ENCODE data around the gene MON1B.
A peak's percentile ranks its signal among the peaks of the same experiment; 100 is the strongest.

Gene MON1B

DNA sequence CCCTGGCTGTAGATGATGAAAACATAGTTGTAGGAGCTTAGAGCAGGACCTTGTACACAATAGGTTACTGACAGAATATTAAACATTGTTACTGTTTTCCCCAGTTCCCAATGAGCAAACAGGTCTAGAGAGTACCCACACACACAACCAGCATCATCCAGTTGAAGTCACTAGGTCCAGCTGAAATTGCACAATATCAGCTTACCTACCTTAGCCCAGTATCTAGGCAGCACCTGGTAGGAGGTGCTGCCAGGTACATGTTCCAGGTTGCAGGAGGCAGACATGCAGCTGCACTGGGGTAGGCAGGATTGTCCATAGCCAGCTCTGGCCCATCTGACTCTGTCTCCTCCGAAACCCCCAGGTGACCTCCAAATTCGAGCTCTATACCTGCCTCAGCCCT, 6.8 kb downstream of the MON1B start:
- Histone ChIP-seq H3K9ac (ENCODE audit: low read length) (no peak overlapping the region), H3K4me1 (ENCODE audit: control insufficient read depth, insufficient read depth, low read length) (no peaks in the 10 kb centered on the region), H3K27me3 (ENCODE audit: control insufficient read depth, insufficient read depth, low read length) (no peaks in the 10 kb centered on the region), H3K36me3 (ENCODE audit: control insufficient read depth, insufficient read depth, low read length) (peaks cover 56% of the 10 kb centered on the region), H3K4me3 (ENCODE audit: low read depth, low read length) (no peak overlapping the region), H3K9me3 (ENCODE audit: control insufficient read depth, insufficient read depth, low read depth, low read length) (no peaks in the 10 kb centered on the region), H3K27ac (ENCODE audit: low read depth, low read length) (no peak overlapping the region)

DNA sequence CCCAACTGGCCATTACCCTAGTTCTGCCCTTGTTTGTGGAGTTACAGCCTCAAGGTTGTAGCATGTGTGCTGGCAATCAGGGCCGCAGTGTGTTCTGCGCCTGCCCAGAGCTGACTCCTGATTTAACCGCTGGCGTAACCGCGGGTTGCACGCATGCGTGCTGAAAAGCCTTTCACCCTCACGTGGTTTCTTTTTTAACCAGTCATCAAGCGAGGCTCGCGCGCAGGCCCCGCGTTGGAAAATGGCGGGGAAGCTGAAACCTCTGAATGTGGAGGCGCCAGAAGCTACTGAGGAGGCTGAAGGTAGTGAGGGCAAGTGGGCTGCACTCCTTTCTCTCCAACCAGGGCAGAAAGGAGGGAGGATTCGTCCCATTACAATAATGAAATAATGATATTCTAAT, 8.2 kb downstream of the MON1B start, which contains the start of gene SYCE1L:
TSS of gene SYCE1L (plus strand) at position 198 of the 400 bp plus-strand sequence. CDS start at position 242, 44 bp downstream.
- peaks cover 47% of the 10 kb centered on the region for H3K36me3 ChIP-seq (ENCODE audit: control insufficient read depth, insufficient read depth, low read length)
- H3K9ac ChIP-seq (ENCODE audit: low read length), result no peak within 1 kb of the TSS
- H3K9me3 ChIP-seq (ENCODE audit: control insufficient read depth, insufficient read depth, low read depth, low read length), result no peaks in the 10 kb centered on the region
- H3K4me1 ChIP-seq (ENCODE audit: control insufficient read depth, insufficient read depth, low read length), result no peaks in the 10 kb centered on the region
- no peak within 1 kb of the TSS for H3K27ac ChIP-seq (ENCODE audit: low read depth, low read length)
- H3K4me3 ChIP-seq (ENCODE audit: low read depth, low read length), result no peak within 1 kb of the TSS
- no peaks in the 10 kb centered on the region for H3K27me3 ChIP-seq (ENCODE audit: control insufficient read depth, insufficient read depth, low read length)

DNA sequence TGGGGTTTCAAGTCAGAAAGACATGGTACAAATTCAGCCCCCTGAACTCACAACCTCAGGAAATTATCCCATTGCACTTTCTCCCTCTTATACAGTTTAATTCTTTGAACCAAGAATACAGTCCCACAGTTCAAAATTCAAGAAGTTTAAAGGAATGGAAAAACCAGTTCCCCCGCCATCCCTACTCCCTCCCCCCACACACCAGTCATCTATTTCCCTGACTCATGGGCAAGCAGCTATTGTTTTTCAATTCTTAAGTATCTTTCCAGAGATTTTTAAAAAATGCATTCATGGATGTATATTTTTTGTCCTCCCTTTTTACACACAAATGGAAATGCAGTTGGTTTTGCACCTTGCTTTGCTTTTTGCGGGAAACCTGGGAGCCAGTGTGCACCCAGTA, 15.5 kb downstream of the MON1B start:
- Histone ChIP-seq H3K27ac (ENCODE audit: low read depth, low read length) (no peak overlapping the region), H3K4me3 (ENCODE audit: low read depth, low read length) (no peak overlapping the region), H3K4me1 (ENCODE audit: control insufficient read depth, insufficient read depth, low read length) (peaks cover 15% of the 10 kb centered on the region), H3K27me3 (ENCODE audit: control insufficient read depth, insufficient read depth, low read length) (no peaks in the 10 kb centered on the region; the same call in 1 of the 2 replicates), H3K9ac (ENCODE audit: low read length) (no peak overlapping the region), H3K9me3 (ENCODE audit: control insufficient read depth, insufficient read depth, low read depth, low read length) (no peaks in the 10 kb centered on the region), H3K36me3 (ENCODE audit: control insufficient read depth, insufficient read depth, low read length) (no peaks in the 10 kb centered on the region)

DNA sequence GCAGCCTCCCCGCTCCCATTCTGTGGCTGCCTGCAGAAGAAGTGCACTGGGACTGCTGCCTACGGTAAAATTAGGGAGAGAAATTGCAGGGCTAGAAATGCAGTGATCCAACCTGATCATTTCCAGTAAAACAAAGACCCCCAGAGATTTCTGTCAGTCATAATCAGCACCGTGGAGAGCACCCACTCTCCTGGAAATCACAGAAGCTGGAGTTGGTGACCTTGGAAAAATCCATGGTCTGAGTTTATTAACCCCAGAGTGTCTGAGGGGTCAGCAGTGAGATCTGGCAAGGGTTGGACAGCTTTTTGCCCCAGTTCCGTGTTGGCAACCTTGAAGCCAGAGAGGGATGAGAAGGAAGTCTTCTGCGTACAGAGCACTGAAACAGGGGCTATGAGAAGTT, 16.0 kb downstream of the MON1B start:
- H3K9ac ChIP-seq (ENCODE audit: low read length), result no peak overlapping the region
- peaks cover 18% of the 10 kb centered on the region for H3K4me1 ChIP-seq (ENCODE audit: control insufficient read depth, insufficient read depth, low read length)
- no peak overlapping the region for H3K27ac ChIP-seq (ENCODE audit: low read depth, low read length)
- H3K4me3 ChIP-seq (ENCODE audit: low read depth, low read length), result no peak overlapping the region
- H3K9me3 ChIP-seq (ENCODE audit: control insufficient read depth, insufficient read depth, low read depth, low read length), result no peaks in the 10 kb centered on the region
- no peaks in the 10 kb centered on the region; the same call in 1 of the 2 replicates for H3K27me3 ChIP-seq (ENCODE audit: control insufficient read depth, insufficient read depth, low read length)
- no peaks in the 10 kb centered on the region for H3K36me3 ChIP-seq (ENCODE audit: control insufficient read depth, insufficient read depth, low read length)

DNA sequence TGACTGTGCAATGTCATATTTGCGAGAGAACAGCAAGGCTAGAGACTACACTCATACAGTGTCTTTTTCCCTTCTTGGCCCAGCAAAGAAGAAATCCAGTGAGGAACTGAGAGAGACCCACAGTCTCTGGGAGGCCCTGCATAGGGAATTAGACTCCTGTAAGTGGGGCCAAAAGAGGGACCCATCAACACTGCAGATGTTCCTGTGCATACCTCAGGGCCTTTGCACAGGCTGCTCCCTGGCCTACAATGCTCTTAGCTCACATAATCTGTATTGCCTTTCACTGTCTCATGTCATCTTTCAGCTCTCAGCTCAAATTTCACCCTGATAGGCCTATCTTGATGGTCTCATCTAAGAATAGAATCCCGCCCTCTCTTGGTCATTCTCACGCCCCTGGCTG, 17.4 kb downstream of the MON1B start:
- H3K9me3 ChIP-seq (ENCODE audit: control insufficient read depth, insufficient read depth, low read depth, low read length), result no peaks in the 10 kb centered on the region
- no peaks in the 10 kb centered on the region for H3K36me3 ChIP-seq (ENCODE audit: control insufficient read depth, insufficient read depth, low read length)
- no peak overlapping the region for H3K27ac ChIP-seq (ENCODE audit: low read depth, low read length)
- H3K27me3 ChIP-seq (ENCODE audit: control insufficient read depth, insufficient read depth, low read length), result no peaks in the 10 kb centered on the region; the same call in 1 of the 2 replicates
- H3K9ac ChIP-seq (ENCODE audit: low read length), result no peak overlapping the region
- H3K4me1 ChIP-seq (ENCODE audit: control insufficient read depth, insufficient read depth, low read length), result peaks cover 22% of the 10 kb centered on the region
- no peak overlapping the region for H3K4me3 ChIP-seq (ENCODE audit: low read depth, low read length)

DNA sequence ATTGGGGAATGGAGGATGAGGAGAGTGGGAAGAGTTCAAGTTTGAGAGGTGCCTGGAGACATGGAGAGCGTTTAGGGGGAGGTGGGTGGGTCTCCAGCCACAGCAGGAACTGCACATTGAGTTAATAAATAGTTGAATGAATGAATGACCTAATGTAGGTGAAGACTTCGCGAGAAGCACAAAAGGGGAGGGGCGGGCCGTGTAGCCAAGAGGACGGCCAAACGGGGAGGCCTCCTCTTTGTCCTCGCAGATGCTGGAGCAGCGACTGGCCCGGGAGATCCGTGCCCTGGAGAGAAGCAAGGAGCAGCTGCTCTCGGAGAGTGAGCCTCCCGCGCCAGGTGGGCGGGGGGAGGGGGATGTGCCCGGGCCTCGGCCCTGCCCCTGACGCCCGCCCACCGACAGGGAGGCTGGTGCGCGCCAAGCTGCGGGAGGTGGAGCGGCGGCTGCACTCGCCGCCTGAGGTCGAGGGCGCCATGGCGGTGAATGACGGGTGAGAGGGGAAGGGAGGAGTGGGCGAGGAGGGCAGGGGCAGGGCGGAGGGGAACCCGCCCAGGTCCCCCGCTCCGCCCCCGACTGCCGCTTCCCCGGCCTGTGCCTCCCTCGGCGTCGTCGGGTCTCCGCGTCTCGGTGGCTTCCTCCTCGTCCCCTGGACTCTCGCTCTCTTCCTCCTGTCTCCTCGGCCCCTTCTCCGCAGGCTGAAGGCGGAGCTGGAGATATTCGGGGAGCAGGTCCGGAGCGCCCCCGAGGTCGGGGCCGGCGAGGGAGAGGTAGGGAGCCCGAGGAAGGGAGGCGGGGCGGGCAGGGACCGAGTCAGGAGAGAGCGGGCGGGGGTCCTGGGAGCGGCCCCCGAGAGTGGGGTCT, 21.1 kb downstream of the MON1B start:
- peaks cover 23% of the 10 kb centered on the region for H3K4me1 ChIP-seq (ENCODE audit: control insufficient read depth, insufficient read depth, low read length)
- H3K4me3 ChIP-seq (ENCODE audit: low read depth, low read length), result peak overlapping the region; percentile 74
- H3K27ac ChIP-seq (ENCODE audit: low read depth, low read length), result peak overlapping the region; percentile 83
- no peaks in the 10 kb centered on the region for H3K9me3 ChIP-seq (ENCODE audit: control insufficient read depth, insufficient read depth, low read depth, low read length)
- H3K9ac ChIP-seq (ENCODE audit: low read length), result peak overlapping the region; percentile 82
- H3K27me3 ChIP-seq (ENCODE audit: control insufficient read depth, insufficient read depth, low read length), result no peaks in the 10 kb centered on the region; the same call in 1 of the 2 replicates
- H3K36me3 ChIP-seq (ENCODE audit: control insufficient read depth, insufficient read depth, low read length), result no peaks in the 10 kb centered on the region

DNA sequence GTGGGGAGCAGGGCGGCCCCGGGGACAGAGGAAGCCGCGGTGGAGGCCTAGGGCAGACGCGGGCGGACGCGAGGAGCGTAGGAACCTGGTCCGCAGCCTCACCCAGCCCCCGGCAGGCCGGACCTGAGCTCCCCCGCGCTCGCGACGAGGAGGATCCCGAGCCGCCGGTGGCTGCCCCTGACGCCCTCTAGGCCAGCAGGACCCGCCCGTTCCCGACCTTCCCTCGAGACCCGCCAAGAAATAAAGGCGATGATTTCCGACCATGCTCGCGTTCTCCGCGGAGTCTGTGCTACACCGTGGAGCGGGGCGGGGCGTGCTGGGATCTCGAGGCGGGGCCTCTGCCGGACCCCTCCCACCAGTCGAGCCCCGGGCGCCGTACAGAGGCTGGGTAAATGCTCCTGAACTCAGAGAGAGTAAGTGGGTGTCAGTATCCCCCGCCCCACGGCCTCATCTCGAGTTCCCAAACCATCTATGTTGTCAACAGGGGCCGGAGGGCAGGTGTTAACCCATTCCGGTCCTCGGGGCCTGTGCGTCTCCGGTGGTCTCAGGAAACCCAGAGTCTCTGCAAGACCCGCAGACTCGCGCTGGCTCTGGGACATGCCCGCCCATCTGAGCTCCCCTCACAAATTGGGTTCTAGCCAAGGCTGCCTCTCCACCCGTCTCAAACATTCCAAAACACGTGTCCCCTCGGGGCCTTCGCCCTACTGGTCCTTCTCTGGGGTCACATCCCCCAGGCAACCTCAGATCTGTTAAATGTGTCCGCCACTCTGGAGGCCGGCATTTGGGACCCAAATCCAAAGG, 22.0 kb downstream of the MON1B start:
- H3K36me3 ChIP-seq (ENCODE audit: control insufficient read depth, insufficient read depth, low read length), result no peaks in the 10 kb centered on the region
- H3K27me3 ChIP-seq (ENCODE audit: control insufficient read depth, insufficient read depth, low read length), result no peaks in the 10 kb centered on the region; the same call in 1 of the 2 replicates
- H3K4me1 ChIP-seq (ENCODE audit: control insufficient read depth, insufficient read depth, low read length), result peaks cover 20% of the 10 kb centered on the region
- H3K4me3 ChIP-seq (ENCODE audit: low read depth, low read length), result peak overlapping the region; percentile 74
- H3K9ac ChIP-seq (ENCODE audit: low read length), result peak overlapping the region; percentile 82
- H3K27ac ChIP-seq (ENCODE audit: low read depth, low read length), result peak overlapping the region; percentile 83
- H3K9me3 ChIP-seq (ENCODE audit: control insufficient read depth, insufficient read depth, low read depth, low read length), result no peaks in the 10 kb centered on the region

DNA sequence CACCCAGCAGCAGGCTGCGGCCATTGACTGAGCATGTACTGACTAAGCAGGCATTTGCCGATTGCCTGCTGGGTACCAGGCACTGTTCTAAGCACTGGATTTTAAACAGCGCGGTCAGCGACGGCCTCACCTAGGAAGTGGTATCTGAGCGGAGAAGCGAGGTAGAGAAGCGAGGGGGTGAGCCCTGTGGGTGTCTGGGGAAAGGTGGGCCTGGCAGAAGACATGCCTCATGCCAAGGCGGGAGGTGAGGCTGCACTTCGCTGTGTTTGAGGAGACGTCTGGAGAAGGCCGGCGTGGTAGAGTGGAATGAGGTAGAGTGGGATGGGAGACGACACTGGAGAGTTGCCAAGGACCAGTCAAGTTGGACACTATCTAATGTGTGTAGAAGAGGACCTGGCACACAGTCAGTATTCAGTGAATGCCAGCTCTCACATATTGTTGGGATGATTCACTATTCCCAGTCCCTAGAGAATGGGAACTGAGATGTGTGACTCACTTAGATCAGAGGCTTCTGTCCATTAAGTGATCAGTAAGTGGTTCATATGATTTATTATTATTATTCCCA, 22.6 kb downstream of the MON1B start:
- H3K9me3 ChIP-seq (ENCODE audit: control insufficient read depth, insufficient read depth, low read depth, low read length), result no peaks in the 10 kb centered on the region
- peaks cover 20% of the 10 kb centered on the region for H3K4me1 ChIP-seq (ENCODE audit: control insufficient read depth, insufficient read depth, low read length)
- no peak overlapping the region for H3K27ac ChIP-seq (ENCODE audit: low read depth, low read length)
- H3K36me3 ChIP-seq (ENCODE audit: control insufficient read depth, insufficient read depth, low read length), result no peaks in the 10 kb centered on the region
- H3K27me3 ChIP-seq (ENCODE audit: control insufficient read depth, insufficient read depth, low read length), result no peaks in the 10 kb centered on the region; the same call in 1 of the 2 replicates
- peak overlapping the region; percentile 28 for H3K9ac ChIP-seq (ENCODE audit: low read length)
- H3K4me3 ChIP-seq (ENCODE audit: low read depth, low read length), result peak overlapping the region; percentile 74

DNA sequence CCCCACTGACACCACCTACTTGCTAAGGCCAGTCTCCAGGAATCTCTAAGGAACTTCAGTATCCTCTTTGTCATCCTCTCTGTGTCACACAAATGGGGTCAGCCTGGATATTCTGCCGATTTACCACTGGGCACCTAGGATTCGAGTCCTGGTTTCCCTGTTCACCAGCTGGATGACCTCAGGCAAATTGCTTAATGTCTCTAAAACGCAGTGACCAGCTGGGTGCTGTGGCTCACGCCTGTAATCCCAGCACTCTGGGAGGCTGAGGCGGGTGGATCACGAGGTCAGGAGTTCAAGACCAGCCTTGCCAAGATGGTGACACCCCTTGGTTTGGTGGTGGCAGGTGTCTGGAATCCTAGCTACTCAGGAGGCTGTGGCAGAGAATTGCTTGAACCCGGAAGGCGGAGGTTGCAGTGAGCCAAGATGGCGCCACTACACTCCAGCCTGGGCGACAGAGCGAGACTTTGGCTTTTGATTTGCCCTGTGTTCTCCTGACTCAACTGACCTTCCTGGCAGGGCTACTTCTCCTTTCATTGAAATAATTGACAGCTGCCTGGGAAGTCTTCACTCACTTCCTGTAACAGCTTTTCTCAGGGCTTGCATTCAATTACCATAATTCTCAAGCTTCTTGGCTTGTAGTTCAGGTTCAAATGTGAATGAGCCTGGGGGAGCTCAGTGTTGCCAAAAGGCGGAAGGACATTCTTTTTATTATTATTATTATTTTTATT, 23.6 kb downstream of the MON1B start:
- Histone ChIP-seq H3K9me3 (ENCODE audit: control insufficient read depth, insufficient read depth, low read depth, low read length) (no peaks in the 10 kb centered on the region), H3K36me3 (ENCODE audit: control insufficient read depth, insufficient read depth, low read length) (no peaks in the 10 kb centered on the region), H3K4me3 (ENCODE audit: low read depth, low read length) (no peak overlapping the region), H3K27ac (ENCODE audit: low read depth, low read length) (no peak overlapping the region), H3K27me3 (ENCODE audit: control insufficient read depth, insufficient read depth, low read length) (no peaks in the 10 kb centered on the region; the same call in 1 of the 2 replicates), H3K9ac (ENCODE audit: low read length) (no peak overlapping the region), H3K4me1 (ENCODE audit: control insufficient read depth, insufficient read depth, low read length) (peaks cover 20% of the 10 kb centered on the region)

DNA sequence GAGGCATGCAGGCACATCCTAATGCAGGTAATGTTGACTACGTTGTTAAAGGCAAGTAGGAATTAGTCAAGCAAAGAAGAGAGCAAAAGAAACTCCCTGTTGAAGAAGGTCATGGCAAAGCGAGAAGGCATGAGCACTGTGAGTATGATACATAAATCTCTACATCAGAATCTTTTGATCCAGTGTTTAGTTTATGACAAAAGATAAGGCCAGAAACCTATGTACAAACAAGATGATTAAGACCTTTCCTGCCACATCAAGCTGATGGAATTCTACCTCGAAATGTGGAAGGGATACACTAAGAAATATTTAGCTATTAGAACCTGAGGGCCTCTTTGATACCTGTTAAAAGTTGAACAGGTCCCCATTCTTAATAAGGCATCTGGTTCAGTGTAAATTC, 28.4 kb downstream of the MON1B start:
- Histone ChIP-seq H3K9me3 (ENCODE audit: control insufficient read depth, insufficient read depth, low read depth, low read length) (no peaks in the 10 kb centered on the region), H3K36me3 (ENCODE audit: control insufficient read depth, insufficient read depth, low read length) (no peaks in the 10 kb centered on the region), H3K4me1 (ENCODE audit: control insufficient read depth, insufficient read depth, low read length) (0 out of 2 replicates have a peak, but pooled peaks cover 8% of the 10 kb centered on the region), H3K4me3 (ENCODE audit: low read depth, low read length) (no peak overlapping the region), H3K27me3 (ENCODE audit: control insufficient read depth, insufficient read depth, low read length) (no peaks in the 10 kb centered on the region), H3K27ac (ENCODE audit: low read depth, low read length) (no peak overlapping the region), H3K9ac (ENCODE audit: low read length) (no peak overlapping the region)
